SK-N-SH (cell line): Measurements from ENCODE around the gene PLEKHG3. TPM values are rescaled to one million over a fixed set of nuclear protein-coding genes. Genes with fewer than 3 reads are reported as not detected.

Experiments
- CTCF ChIA-PET: fragments of 300-600, 350-600 bp; formaldehyde crosslinking; extraction: SDS; loops from one replicate; lab custom pipeline; 2021; lab: Yijun Ruan, JAX
- POLR2A ChIA-PET: fragments of 350-600 bp; sonication (Branson Sonifier 250); formaldehyde crosslinking; extraction: SDS; loops from one replicate; lab custom pipeline; 2020; ENCODE audit warnings: antibody characterized with exemption, inconsistent platforms; lab: Yijun Ruan, JAX
- DNase-seq: peaks from one replicate; pipeline ENCODE4 v3.0.0; 2012
- H2AFZ ChIP-seq: fragments of 200-600 bp; sonication (generic); 2 replicates; pipeline ENCODE4 v1.8.1; 2016; ENCODE audit warnings: antibody characterized with exemption, mild to moderate bottlenecking, low read depth
- H3F3A ChIP-seq: fragments of 200-600 bp; sonication (generic); replicated peaks from 2 replicates; pipeline ENCODE3; 2016; ENCODE audit warnings: antibody characterized with exemption, mild to moderate bottlenecking; ENCODE audit not compliant: insufficient read depth
- H3K27ac ChIP-seq, 2 experiments: fragments of 200-500 bp in 1 of 2; fragments of 200-600 bp in 1 of 2; sonication (Bioruptor generic) in 1 of 2; sonication (generic), shearing (Covaris generic) in 1 of 2; 2 replicates each; pipeline versions ENCODE4 v1.5.1 to v1.6.1; 2014 to 2016; ENCODE audit warnings: low read depth in 2 of 2, inconsistent platforms in 1 of 2, low read length in 1 of 2, mild to moderate bottlenecking in 1 of 2, mixed read lengths in 1 of 2
- H3K27me3 ChIP-seq: fragments of 200-600 bp; sonication (generic), shearing (Covaris generic); 2 replicates; pipeline ENCODE4 v1.6.1; 2016; ENCODE audit warnings: mixed run types; ENCODE audit not compliant: insufficient read depth
- H3K36me3 ChIP-seq, 2 experiments: fragments of 200-500 bp in 1 of 2; fragments of 200-600 bp in 1 of 2; sonication (Bioruptor generic) in 1 of 2; sonication (generic) in 1 of 2; replicated peaks in 1 of 2; 2 replicates each; pipeline versions ENCODE3 to v1.5.1; 2014 to 2016; ENCODE audit warnings: low read length in 1 of 2, mild to moderate bottlenecking in 1 of 2; ENCODE audit not compliant: insufficient read depth in 2 of 2, control insufficient read depth in 1 of 2
- H3K4me1 ChIP-seq, 2 experiments: fragments of 200-500 bp in 1 of 2; fragments of 200-600 bp in 1 of 2; sonication (Bioruptor generic) in 1 of 2; sonication (generic), shearing (Covaris generic) in 1 of 2; 2 replicates each; pipeline versions ENCODE4 v1.5.1 to v1.6.1; 2014 to 2016; ENCODE audit warnings: low read depth in 1 of 2, low read length in 1 of 2, mixed run types in 1 of 2; ENCODE audit not compliant: insufficient read depth in 2 of 2, control insufficient read depth in 1 of 2
- H3K4me2 ChIP-seq: fragments of 200-600 bp; sonication (generic), shearing (Covaris generic); 2 replicates; pipeline ENCODE4 v1.6.1; 2017; ENCODE audit warnings: mixed run types
- H3K4me3 ChIP-seq, 2 experiments: fragments of 200-500 bp in 1 of 2; fragments of 200-600 bp in 1 of 2; sonication (Bioruptor generic) in 1 of 2; sonication (generic), shearing (Covaris generic) in 1 of 2; 2 replicates each; pipeline versions ENCODE4 v1.5.1 to v1.8.1; 2014 to 2016; ENCODE audit warnings: low read depth in 2 of 2, inconsistent platforms in 1 of 2, low read length in 1 of 2, mild to moderate bottlenecking in 1 of 2, mixed read lengths in 1 of 2, moderate library complexity in 1 of 2
- H3K79me2 ChIP-seq: fragments of 200-600 bp; sonication (generic); 2 replicates; pipeline ENCODE4 v1.8.1; 2017; ENCODE audit warnings: mild to moderate bottlenecking; ENCODE audit not compliant: insufficient read depth
- H3K9ac ChIP-seq: fragments of 200-600 bp; sonication (generic); 2 replicates; pipeline ENCODE4 v1.6.1; 2017; ENCODE audit warnings: mixed run types
- H3K9me2 ChIP-seq: fragments of 200-600 bp; sonication (generic); 2 replicates; pipeline ENCODE4 v1.6.1; 2017; ENCODE audit warnings: mixed run types
- H3K9me3 ChIP-seq: fragments of 200-600 bp; sonication (generic); 2 replicates; pipeline ENCODE4 v1.6.1; 2017; ENCODE audit warnings: mixed run types, mild to moderate bottlenecking, moderate library complexity
- H4K20me1 ChIP-seq: fragments of 200-600 bp; sonication (generic); 2 replicates; pipeline ENCODE4 v1.6.1; 2017; ENCODE audit warnings: mild to moderate bottlenecking, mixed run types; ENCODE audit not compliant: insufficient read depth
- CHD2 ChIP-seq: fragments of 150-350 bp; IDR thresholded peaks from 2 replicates; pipeline ENCODE4 v1.6.1; 2018; ENCODE audit warnings: low read length; ENCODE audit not compliant: partially characterized antibody
- ELF1 ChIP-seq: IDR thresholded peaks from 2 replicates; pipeline ENCODE4 v1.4.0; 2012
- EP300 ChIP-seq, 2 experiments: IDR thresholded peaks; 2 replicates each; pipeline versions ENCODE4 v1.4.0 to v1.6.1; 2012; ENCODE audit warnings: borderline replicate concordance in 1 of 2, low read depth in 1 of 2, low read length in 1 of 2
- FOSL2 ChIP-seq: IDR thresholded peaks from 2 replicates; pipeline ENCODE4 v1.4.0; 2012; ENCODE audit warnings: low read depth, mild to moderate bottlenecking, moderate library complexity, borderline replicate concordance
- FOXM1 ChIP-seq: IDR thresholded peaks from 2 replicates; pipeline ENCODE4 v1.4.0; 2012; ENCODE audit warnings: low read depth, mild to moderate bottlenecking
- GABPA ChIP-seq: IDR thresholded peaks from 2 replicates; pipeline ENCODE4 v1.4.0; 2012; ENCODE audit warnings: low read depth, mild to moderate bottlenecking
- GATA2 ChIP-seq: sonication (generic); formaldehyde crosslinking; IDR thresholded peaks from 2 replicates; pipeline ENCODE4 v1.5.0; 2020; ENCODE audit warnings: mild to moderate bottlenecking, missing genetic modification reagents
- JUND ChIP-seq: IDR thresholded peaks from 2 replicates; pipeline ENCODE4 v1.4.0; 2012
- NFIC ChIP-seq: IDR thresholded peaks from 2 replicates; pipeline ENCODE4 v1.4.0; 2012; ENCODE audit warnings: borderline replicate concordance
- NRF1 ChIP-seq: IDR thresholded peaks from 2 replicates; pipeline ENCODE4 v1.6.1; 2012; ENCODE audit warnings: low read depth, mild to moderate bottlenecking, low read length
- POLR2AphosphoS5 ChIP-seq: IDR thresholded peaks from 2 replicates; pipeline ENCODE4 v1.6.1; 2012; ENCODE audit warnings: low read depth, low read length
- RAD21 ChIP-seq: IDR thresholded peaks from 2 replicates; pipeline ENCODE4 v1.6.1; 2012; ENCODE audit warnings: mild to moderate bottlenecking, low read length
- RCOR1 ChIP-seq: fragments of 150-350 bp; IDR thresholded peaks from 2 replicates; pipeline ENCODE4 v1.6.1; 2017; ENCODE audit warnings: antibody characterized with exemption, low read length
- RXRA ChIP-seq: IDR thresholded peaks from 2 replicates; pipeline ENCODE4 v1.4.0; 2012; ENCODE audit warnings: low read depth, mild to moderate bottlenecking, borderline replicate concordance
- SIN3A ChIP-seq: IDR thresholded peaks from 2 replicates; pipeline ENCODE4 v1.6.1; 2012; ENCODE audit warnings: low read depth, mild to moderate bottlenecking, low read length, moderate library complexity, borderline replicate concordance
- WGBS: methylation state at CpG from one replicate; pipeline ENCODE4 v1.1.6; 2017; ENCODE audit warnings: low lambda C conversion rate; 5-methylcytosine and 5-hydroxymethylcytosine counted together
- polyA plus RNA-seq, 3 experiments: library from polyadenylated mRNA; depleted of rRNA; stranded (reverse); fragments of >200 nt; gene quantifications; 2 replicates each; pipeline ENCODE4 v1.2.3, GENCODE V29; 2012
- TF ChIP-seq, protein P1 (sequence below): IDR thresholded peaks from 2 replicates; pipeline ENCODE4 v1.4.0; 2012; ENCODE audit warnings: low read depth, borderline replicate concordance
- TF ChIP-seq, protein P2 (sequence below): fragments of 150-350 bp; IDR thresholded peaks from 2 replicates; pipeline ENCODE4 v1.6.1; 2017; ENCODE audit warnings: antibody characterized with exemption, low read length, low read depth, borderline replicate concordance
- TF ChIP-seq, protein P3 (sequence below): fragments of 200-600 bp; sonication (generic); IDR thresholded peaks from 2 replicates; pipeline ENCODE4 v1.6.1; 2017; ENCODE audit warnings: antibody characterized with exemption, mild to moderate bottlenecking, moderate library complexity
- TF ChIP-seq, protein P4 (sequence below): IDR thresholded peaks from 2 replicates; pipeline ENCODE4 v1.4.0; 2012; ENCODE audit warnings: low read depth
- TF ChIP-seq, protein P5 (sequence below): IDR thresholded peaks from 2 replicates; pipeline ENCODE4 v1.4.0; 2012; ENCODE audit warnings: low read depth, borderline replicate concordance

The PLEKHG3 gene
- polyA plus RNA-seq, 1 of the 3 experiments (the other 2 are of a cell fraction): 5.1 TPM

DNA sequence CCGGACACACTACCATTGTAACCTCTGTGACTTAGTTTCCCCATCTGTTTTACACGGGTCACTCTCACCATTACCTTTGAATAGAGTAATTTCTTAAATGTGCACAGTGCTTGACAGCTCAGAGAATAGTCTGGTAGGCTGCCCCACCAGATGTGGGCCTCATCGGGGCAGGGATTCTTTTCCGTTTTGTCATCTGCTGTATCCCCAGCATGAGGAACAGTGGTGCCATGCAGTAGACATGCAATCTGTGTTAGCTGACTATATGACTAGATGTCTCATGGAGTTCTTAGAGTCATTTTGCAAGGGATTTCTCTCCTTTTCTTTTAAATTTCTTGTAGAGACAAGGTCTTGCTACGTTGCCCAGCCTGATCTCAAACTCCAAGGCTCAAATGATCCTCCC, 44.9 kb upstream of the PLEKHG3 start:
- Histone ChIP-seq H3F3A (no peaks in the 10 kb centered on the region), H3K9ac (no peak overlapping the region), H3K79me2 (no peaks in the 10 kb centered on the region), H3K4me3 (no peak overlapping the region), H3K9me2 (no peaks in the 10 kb centered on the region), H3K27me3 (no peaks in the 10 kb centered on the region; the same call in 1 of the 2 replicates), H4K20me1 (no peaks in the 10 kb centered on the region), H3K4me1 (no peaks in the 10 kb centered on the region), H3K36me3 (no peaks in the 10 kb centered on the region), H3K27ac (no peak overlapping the region), H3K4me2 (no peak overlapping the region), H2AFZ (no peak overlapping the region), H3K9me3 (no peaks in the 10 kb centered on the region)
- ChIA-PET POLR2A (no interaction called here), CTCF (interaction anchor here (1.2 to 1.8 kb wide), 2 partner anchors 11 to 232 kb away, joined by 4 to 5 read pairs; no protein-coding TSS in a partner anchor)
- DNase-seq: no peak
- 46% methylated on average over 5 of the region's 5 CpGs for WGBS
- no peak for TF ChIP-seq NFIC
- no peak for TF ChIP-seq GABPA
- no peak for TF ChIP-seq RAD21
- TF ChIP-seq ELF1: no peak
- TF ChIP-seq, protein P1, sequence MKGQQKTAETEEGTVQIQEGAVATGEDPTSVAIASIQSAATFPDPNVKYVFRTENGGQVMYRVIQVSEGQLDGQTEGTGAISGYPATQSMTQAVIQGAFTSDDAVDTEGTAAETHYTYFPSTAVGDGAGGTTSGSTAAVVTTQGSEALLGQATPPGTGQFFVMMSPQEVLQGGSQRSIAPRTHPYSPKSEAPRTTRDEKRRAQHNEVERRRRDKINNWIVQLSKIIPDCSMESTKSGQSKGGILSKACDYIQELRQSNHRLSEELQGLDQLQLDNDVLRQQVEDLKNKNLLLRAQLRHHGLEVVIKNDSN: no peak
- no peak for TF ChIP-seq FOSL2
- no peak for TF ChIP-seq SIN3A
- TF ChIP-seq, protein P2, sequence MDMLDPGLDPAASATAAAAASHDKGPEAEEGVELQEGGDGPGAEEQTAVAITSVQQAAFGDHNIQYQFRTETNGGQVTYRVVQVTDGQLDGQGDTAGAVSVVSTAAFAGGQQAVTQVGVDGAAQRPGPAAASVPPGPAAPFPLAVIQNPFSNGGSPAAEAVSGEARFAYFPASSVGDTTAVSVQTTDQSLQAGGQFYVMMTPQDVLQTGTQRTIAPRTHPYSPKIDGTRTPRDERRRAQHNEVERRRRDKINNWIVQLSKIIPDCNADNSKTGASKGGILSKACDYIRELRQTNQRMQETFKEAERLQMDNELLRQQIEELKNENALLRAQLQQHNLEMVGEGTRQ: no peak
- TF ChIP-seq, protein P3, sequence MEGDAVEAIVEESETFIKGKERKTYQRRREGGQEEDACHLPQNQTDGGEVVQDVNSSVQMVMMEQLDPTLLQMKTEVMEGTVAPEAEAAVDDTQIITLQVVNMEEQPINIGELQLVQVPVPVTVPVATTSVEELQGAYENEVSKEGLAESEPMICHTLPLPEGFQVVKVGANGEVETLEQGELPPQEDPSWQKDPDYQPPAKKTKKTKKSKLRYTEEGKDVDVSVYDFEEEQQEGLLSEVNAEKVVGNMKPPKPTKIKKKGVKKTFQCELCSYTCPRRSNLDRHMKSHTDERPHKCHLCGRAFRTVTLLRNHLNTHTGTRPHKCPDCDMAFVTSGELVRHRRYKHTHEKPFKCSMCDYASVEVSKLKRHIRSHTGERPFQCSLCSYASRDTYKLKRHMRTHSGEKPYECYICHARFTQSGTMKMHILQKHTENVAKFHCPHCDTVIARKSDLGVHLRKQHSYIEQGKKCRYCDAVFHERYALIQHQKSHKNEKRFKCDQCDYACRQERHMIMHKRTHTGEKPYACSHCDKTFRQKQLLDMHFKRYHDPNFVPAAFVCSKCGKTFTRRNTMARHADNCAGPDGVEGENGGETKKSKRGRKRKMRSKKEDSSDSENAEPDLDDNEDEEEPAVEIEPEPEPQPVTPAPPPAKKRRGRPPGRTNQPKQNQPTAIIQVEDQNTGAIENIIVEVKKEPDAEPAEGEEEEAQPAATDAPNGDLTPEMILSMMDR: no peak
- TF ChIP-seq POLR2AphosphoS5: no peak
- no peak for TF ChIP-seq CHD2
- no peak for TF ChIP-seq NRF1
- no peak for TF ChIP-seq RCOR1
- TF ChIP-seq GATA2: no peak
- TF ChIP-seq JUND: no peak
- TF ChIP-seq FOXM1: no peak
- TF ChIP-seq, protein P4, sequence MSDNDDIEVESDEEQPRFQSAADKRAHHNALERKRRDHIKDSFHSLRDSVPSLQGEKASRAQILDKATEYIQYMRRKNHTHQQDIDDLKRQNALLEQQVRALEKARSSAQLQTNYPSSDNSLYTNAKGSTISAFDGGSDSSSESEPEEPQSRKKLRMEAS: no peak
- no peak for TF ChIP-seq EP300 (IDR thresholded peaks at IDR 0.05; ENCODE audit: borderline replicate concordance in 1 of 2, low read depth in 1 of 2, low read length in 1 of 2)
- TF ChIP-seq, protein P5, sequence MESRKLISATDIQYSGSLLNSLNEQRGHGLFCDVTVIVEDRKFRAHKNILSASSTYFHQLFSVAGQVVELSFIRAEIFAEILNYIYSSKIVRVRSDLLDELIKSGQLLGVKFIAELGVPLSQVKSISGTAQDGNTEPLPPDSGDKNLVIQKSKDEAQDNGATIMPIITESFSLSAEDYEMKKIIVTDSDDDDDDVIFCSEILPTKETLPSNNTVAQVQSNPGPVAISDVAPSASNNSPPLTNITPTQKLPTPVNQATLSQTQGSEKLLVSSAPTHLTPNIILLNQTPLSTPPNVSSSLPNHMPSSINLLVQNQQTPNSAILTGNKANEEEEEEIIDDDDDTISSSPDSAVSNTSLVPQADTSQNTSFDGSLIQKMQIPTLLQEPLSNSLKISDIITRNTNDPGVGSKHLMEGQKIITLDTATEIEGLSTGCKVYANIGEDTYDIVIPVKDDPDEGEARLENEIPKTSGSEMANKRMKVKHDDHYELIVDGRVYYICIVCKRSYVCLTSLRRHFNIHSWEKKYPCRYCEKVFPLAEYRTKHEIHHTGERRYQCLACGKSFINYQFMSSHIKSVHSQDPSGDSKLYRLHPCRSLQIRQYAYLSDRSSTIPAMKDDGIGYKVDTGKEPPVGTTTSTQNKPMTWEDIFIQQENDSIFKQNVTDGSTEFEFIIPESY: no peak
- TF ChIP-seq RXRA: no peak
